Left renal pelvis (tissue), 4 donors: ENCODE measurements around the gene ABHD12B. TPM values are rescaled to one million over a fixed set of nuclear protein-coding genes. Genes with fewer than 3 reads are reported as not detected.
"Not testable (repeated sequence)": the region's sequence is repeated elsewhere in the genome, so short reads cannot be mapped to it uniquely, and the experiment has no call there.

Experiments used
- DNase-seq, 4 donors: peaks; one replicate each; pipeline ENCODE4 v3.0.0-alpha.2; 2013; ENCODE audit warnings: low read depth in 4 of 4, low spot score in 3 of 4
- polyA plus RNA-seq, 4 donors: library from polyadenylated mRNA; unstranded; fragments of 120-200 nt; gene quantifications; one replicate each; pipeline ENCODE4 v1.2.1, GENCODE V29; 2013; ENCODE audit not compliant: insufficient read length in 4 of 4

The ABHD12B gene
- polyA plus RNA-seq, 4 donors: 0.32 to 1.5 (median 1.0) TPM

DNA sequence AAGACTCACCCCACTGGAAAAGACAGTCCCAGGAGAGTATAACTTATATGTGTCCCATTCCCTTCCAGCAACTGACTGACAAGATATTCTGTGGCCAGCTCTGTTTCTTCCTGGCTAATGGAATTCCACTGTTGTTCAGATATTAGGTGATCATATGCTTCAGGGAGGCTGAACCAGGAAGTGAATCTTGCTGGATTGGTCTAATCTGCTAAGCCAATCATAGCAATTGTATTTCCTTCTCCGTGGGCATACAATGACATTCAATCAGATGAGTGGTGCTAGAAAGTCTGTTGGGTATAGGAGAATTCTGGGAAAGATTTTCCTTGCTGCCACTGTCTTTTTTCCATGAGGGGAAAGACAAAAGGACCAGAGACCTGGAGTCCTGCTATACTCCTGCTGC is 60.3 kb downstream of the ABHD12B start:
- no peak for DNase-seq

DNA sequence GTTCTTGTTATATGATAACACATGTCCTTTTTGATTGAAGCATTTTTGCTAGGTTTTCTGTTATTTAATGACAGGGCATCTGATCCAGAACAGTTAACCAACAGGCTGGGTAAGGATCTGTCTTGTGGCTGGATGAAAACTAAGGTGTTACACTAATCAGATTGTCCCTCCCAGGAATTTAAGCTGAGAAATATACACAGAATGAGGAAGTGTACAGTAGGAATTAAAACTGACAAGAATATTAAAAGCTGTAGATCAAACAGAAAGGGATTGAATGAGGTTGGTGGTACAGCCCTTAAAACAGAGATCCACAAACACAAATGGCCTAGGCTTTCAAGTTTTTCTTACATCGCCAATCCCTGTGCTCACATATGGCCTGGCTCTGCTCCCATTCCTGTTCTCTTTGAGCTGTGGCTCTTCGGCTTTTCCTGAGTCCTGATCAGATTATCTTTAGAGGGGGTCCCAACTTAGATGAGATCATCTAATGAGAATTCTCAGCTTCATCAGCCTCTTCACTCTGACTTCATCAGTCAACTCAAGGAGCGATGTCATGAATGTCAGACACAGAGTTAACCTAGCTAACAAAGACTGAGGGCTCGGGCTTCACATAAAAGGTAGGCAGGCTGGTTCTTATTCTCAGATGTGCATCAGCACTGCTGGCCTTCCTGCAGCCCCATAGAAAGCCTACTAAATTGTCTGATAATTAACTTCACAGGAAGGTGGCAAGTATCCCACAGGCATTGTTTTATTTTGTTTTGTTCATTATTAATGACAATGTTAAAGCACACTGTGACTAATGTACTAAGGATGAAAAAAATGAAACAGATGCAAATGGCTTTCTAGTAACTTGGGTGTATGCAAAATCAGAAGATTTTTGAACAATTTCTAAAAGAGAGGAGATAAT is 61.0 kb downstream of the ABHD12B start:
- no peak for DNase-seq

DNA sequence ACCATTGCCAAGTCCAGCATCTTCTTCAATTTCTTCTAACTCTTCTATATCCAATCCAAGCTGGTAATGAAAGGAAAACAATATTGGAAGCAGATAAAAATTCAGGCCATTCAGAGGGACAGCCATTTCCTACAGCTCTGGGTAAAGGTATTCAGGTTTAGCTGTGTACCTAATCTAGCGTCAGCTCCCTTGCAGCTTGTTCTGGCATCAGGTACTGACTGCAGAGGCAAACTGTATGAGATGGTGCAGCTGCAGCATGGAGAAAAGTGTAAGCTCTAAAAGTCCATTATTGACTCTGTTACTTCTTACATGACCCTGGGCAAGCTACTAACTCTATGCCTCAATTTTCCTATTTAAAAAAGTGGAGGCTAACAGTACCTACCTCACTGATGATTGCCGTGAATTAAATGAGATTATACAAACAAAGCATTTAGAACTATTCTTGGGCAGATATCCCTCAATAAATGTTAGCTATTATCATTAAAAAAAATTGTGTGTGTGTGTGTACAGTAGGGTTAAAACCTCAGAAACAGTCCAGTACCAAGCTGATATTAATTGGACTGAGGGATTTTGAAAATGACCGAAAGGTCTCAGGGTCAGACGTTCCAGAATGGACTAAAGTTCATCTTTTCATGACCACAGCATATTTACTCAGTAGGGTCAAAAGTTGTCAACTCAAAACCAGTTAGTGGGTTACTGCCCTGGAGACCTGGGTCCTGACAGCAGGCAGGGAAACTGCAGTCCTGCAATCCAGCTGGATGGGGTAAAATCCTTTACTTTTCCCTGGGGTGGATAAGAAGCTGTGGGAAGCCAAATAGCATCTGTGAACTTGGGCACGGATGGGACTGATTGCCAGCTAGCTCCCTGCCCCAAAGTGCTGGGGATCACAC is 63.5 kb downstream of the ABHD12B start:
- no peak for DNase-seq

DNA sequence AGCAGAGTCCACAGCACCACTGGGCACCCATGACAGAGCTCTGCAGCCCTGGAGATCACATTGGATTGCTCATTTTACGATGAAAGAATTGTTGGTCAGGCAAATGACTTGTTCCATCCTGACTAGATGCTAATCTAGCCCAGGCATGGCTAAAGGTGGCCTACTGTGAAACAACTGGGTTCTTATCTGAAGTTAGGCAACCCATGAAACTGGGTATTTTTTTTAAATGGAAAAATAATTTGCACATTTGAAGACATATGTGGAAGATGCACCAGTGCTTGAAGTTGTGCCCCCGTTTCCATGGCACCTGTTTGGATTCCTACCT is 64.1 kb downstream of the ABHD12B start:
- DNase-seq: no peak

DNA sequence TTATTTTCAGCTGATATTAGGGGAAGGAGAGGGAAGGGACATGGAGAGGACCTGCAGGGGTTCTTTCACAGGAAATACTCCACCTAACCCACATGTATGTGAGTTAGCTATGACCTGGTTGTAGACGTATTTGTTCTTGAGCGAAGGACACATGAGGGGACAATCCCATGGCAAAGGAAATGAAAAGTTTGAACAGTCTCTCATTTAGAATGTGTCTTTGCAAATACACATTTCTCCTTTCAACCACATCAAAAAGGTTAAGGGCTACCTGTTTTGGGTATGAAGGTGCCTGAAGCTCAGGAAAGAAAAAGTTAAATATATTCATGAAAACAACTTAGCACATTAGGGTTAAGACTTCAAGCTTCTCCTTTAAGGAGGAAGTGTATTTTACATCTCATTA is 65.0 kb downstream of the ABHD12B start:
- DNase-seq: no peak

DNA sequence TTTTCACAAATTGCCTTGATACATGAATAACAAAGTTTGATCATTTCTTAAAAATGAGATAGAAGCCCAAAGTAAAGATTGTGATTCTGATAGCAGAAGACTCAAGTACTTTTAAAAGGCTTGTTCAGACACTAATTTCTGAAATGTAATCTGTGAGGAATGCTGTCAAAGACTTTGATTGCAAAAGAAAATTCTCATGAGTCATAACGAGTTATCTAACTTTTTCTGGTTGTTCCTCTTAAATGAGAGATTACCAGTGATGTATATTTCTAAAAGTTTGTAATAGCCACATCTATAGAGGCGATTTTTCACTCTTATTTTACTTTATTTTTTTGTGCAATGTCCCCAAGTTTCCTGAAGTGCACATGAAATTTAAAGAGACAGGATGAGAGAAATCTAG is 65.5 kb downstream of the ABHD12B start:
- no peak for DNase-seq

DNA sequence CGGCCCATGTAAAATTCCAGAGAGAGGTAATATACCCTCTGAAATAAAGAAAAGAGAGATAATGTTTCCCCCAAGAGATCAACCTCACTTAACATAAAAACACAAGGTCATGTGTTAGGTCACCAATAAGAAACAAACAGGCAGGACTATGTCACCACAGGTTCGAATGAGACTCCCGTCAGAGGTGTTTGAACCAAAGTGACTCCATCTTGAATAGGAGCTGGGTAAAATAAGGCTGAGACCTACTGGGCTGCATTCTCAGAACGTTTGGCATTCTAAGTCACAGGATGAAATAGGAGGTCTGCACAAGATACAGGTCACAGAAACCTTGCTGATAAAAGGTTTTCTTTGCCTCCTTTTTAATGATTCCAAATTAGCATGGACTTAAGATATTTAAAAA is 65.9 kb downstream of the ABHD12B start:
- no peak for DNase-seq

DNA sequence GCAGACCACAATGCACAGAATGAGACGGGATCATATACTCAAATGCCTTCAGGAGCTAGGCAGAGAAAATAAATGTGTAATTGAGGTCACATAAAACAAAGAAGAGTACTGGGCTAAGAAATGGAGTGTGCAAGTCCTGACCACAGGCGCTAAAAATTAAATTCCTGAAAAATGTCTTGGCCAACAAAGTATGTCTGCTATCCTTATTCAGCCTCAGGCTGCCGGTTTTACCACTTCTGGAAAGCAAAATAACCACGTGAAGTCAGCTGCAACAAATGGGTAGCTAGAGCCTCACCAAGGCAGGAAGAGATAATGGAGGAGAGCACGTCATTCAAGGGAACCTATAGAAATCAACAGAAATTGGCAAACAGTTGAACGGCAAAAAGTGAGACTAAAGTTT is 69.3 kb downstream of the ABHD12B start:
- DNase-seq: no peak

DNA sequence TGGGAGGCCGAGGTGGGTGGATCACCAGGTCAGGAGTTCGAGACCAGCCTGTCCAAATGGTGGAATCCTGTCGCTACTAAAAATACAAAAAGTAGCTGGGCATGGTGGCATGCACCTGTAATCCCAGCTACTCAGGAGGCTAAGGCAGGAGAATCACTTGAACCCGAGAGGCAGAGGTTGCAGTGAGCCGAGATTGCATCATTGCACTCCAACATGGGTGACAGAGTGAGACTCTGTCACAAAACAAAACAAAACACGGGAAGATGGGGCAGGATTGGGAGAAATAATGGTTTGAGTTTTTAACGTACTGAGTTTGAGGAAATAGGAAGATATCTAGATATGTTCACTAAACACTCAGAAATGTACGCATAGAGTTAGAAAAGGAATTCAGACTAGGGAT is 69.8 kb downstream of the ABHD12B start:
- DNase-seq: not testable (repeated sequence)

DNA sequence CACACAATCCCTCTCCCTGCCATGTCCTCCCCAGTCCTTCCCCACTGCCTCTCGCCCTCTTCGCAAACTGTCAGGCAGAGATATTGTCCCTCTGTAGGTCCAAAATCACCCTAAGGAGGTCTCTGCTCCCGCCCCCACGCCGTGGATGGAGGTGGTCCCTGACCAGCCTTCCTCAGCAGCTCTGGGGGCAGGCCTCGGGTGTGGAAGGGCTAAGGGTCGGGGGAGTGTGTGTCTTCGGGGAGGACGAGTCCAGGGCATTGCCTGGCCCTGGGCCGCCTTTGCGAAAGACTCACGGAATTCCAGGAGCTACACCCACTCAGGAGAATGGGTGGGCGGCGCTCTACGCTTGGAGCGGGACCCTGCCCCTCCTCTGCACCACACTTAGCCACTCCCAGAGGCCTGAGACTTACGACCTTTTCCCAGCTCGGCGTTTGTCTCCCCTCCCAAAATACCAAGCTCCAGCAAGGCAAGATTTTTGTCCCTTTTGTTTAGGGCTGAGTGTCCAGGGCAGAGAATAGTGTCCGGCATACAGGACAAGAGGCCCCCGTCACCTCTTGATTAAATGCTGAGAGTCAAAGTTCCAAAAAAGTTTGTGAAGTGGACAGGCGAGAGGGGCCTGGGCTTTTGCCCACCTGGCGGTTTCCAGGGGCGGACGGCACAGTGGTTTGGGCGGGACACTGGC is 71.5 kb downstream of the ABHD12B start:
- DNase-seq: no peak

DNA sequence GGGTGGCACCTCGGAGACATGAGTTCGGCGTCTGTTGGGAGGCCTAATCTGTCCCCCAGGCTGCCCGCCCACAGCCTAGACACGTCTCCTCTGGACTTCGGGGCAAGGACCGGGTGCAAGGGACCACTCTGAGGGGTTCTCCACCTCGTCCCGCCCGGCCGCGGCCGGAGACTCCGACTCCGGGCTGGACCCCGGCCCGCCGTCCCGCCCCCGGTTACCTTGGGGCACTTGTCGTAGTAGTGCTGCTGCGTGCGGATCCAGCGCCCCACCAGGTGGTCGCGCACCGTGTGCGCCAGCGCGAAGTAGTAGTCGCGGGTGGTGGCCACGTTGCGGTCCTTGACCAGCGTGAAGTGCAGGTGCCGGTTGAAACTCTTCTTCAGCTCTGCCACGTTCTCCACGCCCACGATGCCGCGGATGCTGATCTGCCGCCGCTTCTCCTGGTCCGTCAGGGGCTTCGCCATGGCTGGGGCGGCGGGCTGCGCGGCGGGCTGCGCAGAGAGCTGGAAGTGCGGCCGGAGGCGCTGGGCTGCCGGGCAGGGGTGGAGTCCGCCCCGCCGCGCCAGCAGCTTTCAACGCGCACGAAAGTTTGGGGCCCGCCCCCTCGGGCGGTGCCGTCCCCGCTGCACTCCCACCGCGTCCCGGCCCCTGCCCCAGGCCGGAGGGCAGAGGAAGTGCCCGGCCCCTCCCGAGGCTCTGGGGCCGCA is 72.2 kb downstream of the ABHD12B start, which contains the start of gene PYGL:
Gene PYGL (minus strand): TSS at position 541 of the 704 bp plus-strand sequence. CDS start 80 bp downstream, at position 461.
- DNase-seq: no peak

DNA sequence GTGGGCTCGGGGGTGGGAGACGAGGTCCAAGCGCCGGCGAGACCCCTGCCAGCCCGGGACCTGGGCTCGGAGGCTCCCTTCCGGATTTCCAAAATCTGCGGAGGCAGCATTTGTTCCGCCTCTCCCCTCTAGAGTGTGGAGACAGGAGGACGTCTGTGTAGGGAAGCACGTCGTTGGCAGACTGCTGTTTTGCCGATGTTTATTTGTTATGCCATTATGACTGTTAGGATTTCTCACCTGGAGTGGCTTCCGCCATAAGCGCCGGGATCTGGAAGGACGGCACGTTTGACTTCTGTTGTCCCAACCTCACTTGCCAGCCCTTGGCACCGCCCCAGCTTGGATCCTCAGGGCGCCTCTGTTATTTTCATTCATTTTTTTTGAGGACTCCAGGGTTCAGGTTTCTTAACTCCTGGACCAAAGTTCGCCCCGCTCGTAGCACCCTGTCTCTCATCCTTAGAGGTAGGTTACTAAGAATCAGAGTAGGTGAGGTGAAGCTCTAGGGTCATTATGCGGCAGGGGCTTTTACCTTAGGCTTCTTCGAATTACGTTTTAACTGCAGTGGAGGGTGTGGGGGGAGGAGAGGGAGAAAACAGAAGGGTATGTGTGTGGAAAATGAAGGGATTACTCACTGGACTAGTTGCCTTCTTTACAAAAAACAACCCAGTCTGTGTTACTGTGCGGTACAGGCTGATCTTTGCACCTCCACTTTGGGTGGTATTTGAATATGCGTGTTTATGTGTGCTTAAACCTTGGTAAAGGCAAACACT is 73.0 kb downstream of the ABHD12B start:
- DNase-seq: no peak

DNA sequence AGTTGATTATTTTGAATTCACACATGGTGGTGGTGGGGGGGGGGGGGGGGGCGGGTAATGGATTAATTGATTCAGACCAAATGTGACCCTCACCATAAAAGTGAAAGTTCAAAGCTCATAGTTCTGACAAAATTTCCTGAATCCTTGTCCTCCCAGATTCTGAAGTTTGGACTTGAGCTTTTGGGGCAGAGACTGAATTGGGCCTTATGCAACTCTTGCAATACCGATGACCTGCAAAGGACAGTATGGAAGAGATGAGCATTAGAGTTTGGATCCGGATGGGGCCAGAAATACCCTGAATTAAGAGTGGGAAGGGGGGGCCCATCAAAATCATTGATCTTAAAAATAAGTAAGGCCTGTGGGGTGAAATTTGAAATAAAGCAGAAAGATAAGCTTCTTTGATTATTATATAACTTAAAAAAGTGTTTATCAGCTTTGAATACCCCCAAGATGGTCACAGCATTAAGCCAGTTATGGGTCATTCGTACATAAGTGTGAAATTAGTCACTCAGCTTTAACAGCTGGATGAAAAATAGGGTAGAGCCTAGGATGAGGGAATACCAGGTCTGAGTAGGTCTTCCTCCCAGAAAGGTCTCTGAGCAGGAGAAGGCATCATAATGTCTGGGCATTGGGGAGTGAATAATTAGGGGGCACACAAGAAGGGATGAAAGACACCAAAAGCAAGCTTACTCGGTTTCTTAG is 74.5 kb downstream of the ABHD12B start:
- DNase-seq: no peak

DNA sequence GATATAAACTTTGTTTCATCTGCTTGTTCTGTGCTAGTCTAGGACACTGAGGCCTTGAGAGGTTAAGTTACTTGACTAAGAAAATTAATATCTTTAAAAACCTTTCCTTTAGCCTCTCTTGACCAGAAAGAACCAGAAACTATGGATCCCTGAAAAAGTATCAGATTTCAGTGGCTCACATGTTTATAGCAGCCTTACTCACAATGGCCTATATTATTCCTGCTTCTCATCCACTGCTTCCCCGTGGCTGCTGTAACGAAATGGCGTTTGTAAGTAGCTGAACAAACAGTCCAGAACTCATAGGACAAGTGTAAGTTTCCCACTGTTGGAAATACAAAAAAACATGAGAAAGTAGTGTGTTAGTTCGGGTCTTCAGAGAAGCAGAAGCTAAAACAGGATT is 75.6 kb downstream of the ABHD12B start:
- DNase-seq: no peak

DNA sequence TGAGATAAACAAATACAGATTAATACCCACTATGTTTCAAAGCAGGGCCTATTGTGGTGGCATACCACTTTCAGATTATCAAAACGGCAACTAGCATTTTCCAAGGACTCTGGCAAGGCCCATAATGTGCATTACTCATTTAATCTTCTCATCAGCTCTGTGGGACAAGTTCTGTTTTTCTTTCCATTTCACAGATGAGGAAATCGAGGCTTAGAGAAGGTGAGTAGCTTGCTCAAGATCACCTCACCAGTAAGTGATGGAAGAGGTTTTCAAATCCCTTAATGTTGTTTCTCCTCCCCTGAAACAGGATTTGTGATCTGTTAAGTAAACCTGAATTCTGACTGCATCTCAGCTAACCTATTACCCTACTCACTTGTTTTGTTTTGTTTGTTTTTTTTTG is 76.4 kb downstream of the ABHD12B start:
- DNase-seq: no peak

DNA sequence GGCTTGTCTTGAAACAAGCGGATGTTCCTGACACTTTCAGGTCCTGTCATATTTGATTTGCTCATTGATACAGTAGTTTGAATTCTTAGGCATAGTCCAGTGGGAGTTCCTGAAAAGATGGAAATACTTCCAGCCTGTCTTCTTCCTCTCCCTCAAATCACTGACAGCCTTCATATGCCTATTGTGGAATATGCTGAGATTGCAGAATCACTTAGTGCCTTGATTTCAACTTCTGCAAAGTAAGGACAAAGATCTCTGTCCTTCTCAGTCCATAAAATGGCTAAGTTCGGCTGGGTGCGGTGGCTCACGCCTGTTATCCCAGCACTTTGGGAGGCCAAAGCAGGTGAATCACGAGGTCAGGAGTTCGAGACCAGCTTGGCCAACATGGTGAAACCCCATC is 79.2 kb downstream of the ABHD12B start:
- DNase-seq: no peak

DNA sequence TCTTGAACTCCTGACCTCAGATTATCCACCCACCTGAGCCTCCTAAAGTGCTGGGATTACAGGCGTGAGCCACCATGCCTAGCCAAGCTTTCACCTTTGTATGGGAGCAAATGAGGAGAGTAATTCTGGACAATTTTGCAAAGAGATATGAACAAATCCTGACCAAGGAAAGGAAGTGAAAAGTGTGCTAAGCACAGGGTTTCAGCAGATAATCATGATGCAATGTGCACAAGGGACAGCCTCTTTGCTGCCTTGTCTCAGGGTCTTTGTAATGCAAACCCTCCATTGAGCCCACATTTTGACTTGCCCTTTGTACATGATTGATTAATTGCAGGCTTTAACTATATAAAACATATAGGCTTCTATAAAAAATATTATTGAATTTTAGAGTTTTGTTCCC is 81.6 kb downstream of the ABHD12B start:
- no peak for DNase-seq
